GM13976 (cell line): ENCODE measurements around the gene COQ2.

Experiments
- DNase-seq: peaks from one replicate; pipeline ENCODE4 v3.0.0; 2012; ENCODE audit warnings: low spot score
- in situ Hi-C: fragments of 300-500 bp; cut with MboI; formaldehyde crosslinking; loops from one replicate; pipeline ENCODE4 v1.12.0; 2022; ENCODE audit warnings: low sequenced_read_pairs, mixed read lengths, inconsistent platforms; ENCODE audit not compliant: unreplicated experiment
- TF ChIP-seq, protein P1 (sequence below): IDR thresholded peaks from 2 replicates; pipeline ENCODE4 v1.5.1; 2012; ENCODE audit warnings: borderline replicate concordance, mild to moderate bottlenecking; ENCODE audit not compliant: insufficient read depth; ENCODE audit errors: extremely low read depth, missing control alignments, control extremely low read depth

COQ2 gene

DNA sequence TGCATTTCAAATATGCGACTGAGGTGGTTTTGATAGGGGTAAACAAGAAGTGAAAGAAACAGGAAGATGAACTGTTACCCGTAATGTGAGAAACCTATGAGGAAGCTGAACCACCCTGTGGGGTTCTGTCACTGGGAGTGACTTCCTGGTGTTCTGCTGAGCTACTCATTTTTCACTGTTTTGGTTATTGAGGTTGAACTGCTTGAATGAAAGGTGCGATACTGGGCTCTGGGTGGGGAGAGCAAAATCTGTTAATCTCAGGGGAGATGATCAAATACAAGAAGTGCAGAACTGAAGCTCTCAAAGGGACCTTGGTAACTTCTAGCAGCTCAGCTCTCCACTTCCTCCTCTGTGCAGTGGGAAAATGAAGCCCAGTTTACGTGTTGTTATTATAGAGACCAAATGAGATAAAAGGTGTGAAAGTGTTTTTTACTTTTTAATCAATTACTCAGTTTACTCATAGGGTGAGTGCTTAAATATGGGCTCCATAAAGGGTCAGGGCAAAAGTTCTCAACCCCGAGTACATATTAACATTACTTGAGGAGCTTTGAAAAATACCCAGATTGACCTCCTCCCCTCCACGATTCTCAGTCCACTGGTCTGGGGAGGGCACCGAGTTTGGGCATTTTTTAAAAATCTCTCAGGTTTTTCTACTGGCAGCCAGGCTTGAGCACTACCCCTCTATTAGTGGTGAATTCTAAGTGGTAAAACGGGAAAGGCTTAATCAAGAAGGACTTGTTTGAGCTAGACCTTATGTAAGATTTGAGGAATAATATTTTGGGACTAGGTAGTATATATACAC lies 66.7 kb downstream of the COQ2 start:
- in situ Hi-C loops, result no loop called here
- peak; percentile 80 for DNase-seq
- TF ChIP-seq, protein P1, sequence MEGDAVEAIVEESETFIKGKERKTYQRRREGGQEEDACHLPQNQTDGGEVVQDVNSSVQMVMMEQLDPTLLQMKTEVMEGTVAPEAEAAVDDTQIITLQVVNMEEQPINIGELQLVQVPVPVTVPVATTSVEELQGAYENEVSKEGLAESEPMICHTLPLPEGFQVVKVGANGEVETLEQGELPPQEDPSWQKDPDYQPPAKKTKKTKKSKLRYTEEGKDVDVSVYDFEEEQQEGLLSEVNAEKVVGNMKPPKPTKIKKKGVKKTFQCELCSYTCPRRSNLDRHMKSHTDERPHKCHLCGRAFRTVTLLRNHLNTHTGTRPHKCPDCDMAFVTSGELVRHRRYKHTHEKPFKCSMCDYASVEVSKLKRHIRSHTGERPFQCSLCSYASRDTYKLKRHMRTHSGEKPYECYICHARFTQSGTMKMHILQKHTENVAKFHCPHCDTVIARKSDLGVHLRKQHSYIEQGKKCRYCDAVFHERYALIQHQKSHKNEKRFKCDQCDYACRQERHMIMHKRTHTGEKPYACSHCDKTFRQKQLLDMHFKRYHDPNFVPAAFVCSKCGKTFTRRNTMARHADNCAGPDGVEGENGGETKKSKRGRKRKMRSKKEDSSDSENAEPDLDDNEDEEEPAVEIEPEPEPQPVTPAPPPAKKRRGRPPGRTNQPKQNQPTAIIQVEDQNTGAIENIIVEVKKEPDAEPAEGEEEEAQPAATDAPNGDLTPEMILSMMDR, result no peak

DNA sequence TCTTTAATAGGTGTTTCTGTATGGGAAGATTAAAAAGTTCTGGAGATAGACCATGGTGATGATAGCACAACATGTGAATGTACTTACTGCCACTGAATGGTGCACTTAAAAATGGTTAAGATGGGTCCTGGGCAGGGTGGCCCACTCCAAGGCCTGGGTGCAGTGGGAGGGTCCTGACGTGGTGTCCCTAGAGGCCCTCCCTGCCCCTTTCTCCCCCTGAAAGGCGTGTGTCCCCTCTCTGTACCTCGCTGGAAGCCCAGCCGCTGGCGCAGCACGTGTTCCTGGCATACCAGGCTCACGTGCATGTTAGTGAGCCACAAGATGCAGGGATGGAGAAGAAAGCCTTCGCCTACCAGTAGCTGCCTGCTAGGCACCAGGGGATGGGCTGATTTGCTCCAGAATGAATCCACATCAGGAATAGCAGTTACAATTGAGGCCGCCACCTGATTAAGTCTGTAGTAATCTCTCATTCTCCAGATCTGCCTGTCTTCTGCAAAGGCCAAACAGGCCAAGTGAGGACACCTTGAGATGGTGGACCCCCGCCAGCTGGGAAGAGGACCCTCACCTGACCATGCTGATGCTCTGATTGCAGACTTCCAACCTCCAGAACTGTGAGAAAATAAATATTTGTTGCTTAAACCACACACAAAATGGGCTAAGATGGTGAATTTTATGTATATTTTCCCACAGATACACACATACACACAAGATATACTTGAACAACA lies 67.5 kb downstream of the COQ2 start:
- DNase-seq, result no peak
- TF ChIP-seq, protein P1, result no peak
- in situ Hi-C loops, result no loop called here

DNA sequence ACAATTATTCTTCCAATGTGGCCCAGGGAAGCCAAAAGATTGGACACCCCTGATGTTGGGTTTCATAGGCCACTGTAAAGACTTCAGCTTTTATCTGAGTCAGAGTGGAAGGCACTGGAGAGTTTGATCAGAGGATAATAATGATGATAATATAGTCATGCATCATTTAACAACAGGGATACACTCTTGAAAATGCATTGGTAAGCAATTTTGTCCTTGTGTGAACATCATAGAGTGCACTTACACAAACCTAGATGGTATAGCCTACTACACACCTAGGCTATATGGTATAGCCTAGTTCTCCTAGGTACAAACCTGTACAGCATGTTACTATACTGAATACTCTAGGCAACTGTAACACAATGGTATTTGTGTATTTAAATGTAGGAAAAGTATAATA lies 70.5 kb downstream of the COQ2 start:
- in situ Hi-C loops, result no loop called here
- DNase-seq, result no peak
- TF ChIP-seq, protein P1, result no peak
